Keratinocyte (primary cell): ENCODE measurements around the gene PRAMEF12.

Source experiments
- CTCF ChIP-seq, 3 experiments: IDR thresholded peaks in 1 of 3; conservative IDR thresholded peaks in 1 of 3; optimal IDR thresholded peaks in 1 of 3; 2 replicates in 2 of 3; 3 replicates in 1 of 3; pipeline versions ENCODE3 to v1.5.1; 2011; ENCODE audit warnings: low read length in 3 of 3, mild to moderate bottlenecking in 3 of 3, moderate library complexity in 2 of 3, control low read depth in 1 of 3, inconsistent platforms in 1 of 3; ENCODE audit not compliant: insufficient read depth in 2 of 3; ENCODE audit errors: extremely low read depth in 1 of 3
- EZH2 ChIP-seq: IDR thresholded peaks from one replicate; pipeline ENCODE4 v1.6.1; 2012; ENCODE audit warnings: inconsistent platforms, mild to moderate bottlenecking, low read length, moderate library complexity

GRCh38 chr1:12778907-12779306 lies 5.4 kb downstream of the PRAMEF12 start:
- TF ChIP-seq CTCF (optimal IDR thresholded peaks at IDR 0.05 in 1 of 3, IDR thresholded peaks at IDR 0.05 in 1 of 3, conservative IDR thresholded peaks at IDR 0.05 in 1 of 3; ENCODE audit: extremely low read depth in 1 of 3, insufficient read depth in 2 of 3, low read length in 3 of 3) (no peak), EZH2 (no peak)
